Panc1 (cell line): ENCODE measurements around the gene SLC2A4RG. TPM values are rescaled to one million over a fixed set of nuclear protein-coding genes. Genes with fewer than 3 reads are reported as not detected.
"Not testable (repeated sequence)": the region's sequence is repeated elsewhere in the genome, so short reads cannot be mapped to it uniquely, and the experiment has no call there.

ENCODE experiments used
- ATAC-seq: fragments of 200-7000 bp; cut with Tn5 transposase; 2 replicates; pipeline ENCODE4 v1.9.1; 2020; ENCODE audit warnings: mild to moderate bottlenecking, moderate library complexity
- BruUV-seq: library from RNA; stranded (reverse); fragments of 400-500 nt; replicated peaks from 2 replicates; lab custom pipeline; 2021; lab: Mats Ljungman, UMichigan
- CTCF ChIA-PET: fragments of 300-600 bp; sonication (Branson Sonifier 250); formaldehyde crosslinking; loops from one replicate; lab custom pipeline; 2022; ENCODE audit warnings: antibody characterized with exemption; lab: Charles Lee
- POLR2A ChIA-PET: fragments of 300-600 bp; sonication (Branson Sonifier 250); formaldehyde crosslinking; loops from one replicate; lab custom pipeline; 2022; ENCODE audit warnings: antibody characterized with exemption; lab: Charles Lee
- DNase-seq: peaks from one replicate; pipeline ENCODE4 v3.0.0-alpha.2; 2010; ENCODE audit warnings: low read depth, low spot score
- H3K27ac ChIP-seq: 2 replicates; pipeline ENCODE4 v1.5.1; 2011; ENCODE audit warnings: mild to moderate bottlenecking, low read length, inconsistent platforms
- H3K27me3 ChIP-seq: fragments of 200-500 bp; sonication (Bioruptor generic); 2 replicates; pipeline ENCODE4 v1.6.0; 2014; ENCODE audit warnings: low read length, inconsistent platforms; ENCODE audit not compliant: control insufficient read depth, insufficient read depth
- H3K36me3 ChIP-seq: fragments of 200-500 bp; sonication (Bioruptor generic); 2 replicates; pipeline ENCODE4 v1.5.1; 2014; ENCODE audit warnings: inconsistent platforms, mild to moderate bottlenecking, low read length, moderate library complexity; ENCODE audit not compliant: control insufficient read depth, insufficient read depth
- H3K4me1 ChIP-seq: 2 replicates; pipeline ENCODE4 v1.5.1; 2011; ENCODE audit warnings: inconsistent platforms, mild to moderate bottlenecking, low read length, moderate library complexity; ENCODE audit not compliant: control insufficient read depth, insufficient read depth
- H3K4me3 ChIP-seq, 2 experiments: 2 replicates each; pipeline ENCODE4 v1.5.1; 2011 to 2012; ENCODE audit warnings: low read depth in 2 of 2, low read length in 2 of 2, mild to moderate bottlenecking in 2 of 2, inconsistent platforms in 1 of 2, moderate library complexity in 1 of 2
- H3K9me3 ChIP-seq: fragments of 200-500 bp; sonication (Bioruptor generic); 2 replicates; pipeline ENCODE4 v1.5.1; 2014; ENCODE audit warnings: low read depth, mild to moderate bottlenecking, inconsistent platforms, low read length, moderate library complexity; ENCODE audit not compliant: control insufficient read depth, insufficient read depth
- CTCF ChIP-seq: fragments of 450-650 bp; IDR thresholded peaks from 2 replicates; pipeline ENCODE4 v1.5.1; 2017; ENCODE audit warnings: mild to moderate bottlenecking
- POLR2AphosphoS5 ChIP-seq: IDR thresholded peaks from 2 replicates; pipeline ENCODE4 v1.6.1; 2012; ENCODE audit warnings: mild to moderate bottlenecking, low read depth, low read length, moderate library complexity
- REST ChIP-seq, 2 experiments: IDR thresholded peaks; 2 replicates each; pipeline ENCODE4 v1.6.1; 2011 to 2012; ENCODE audit warnings: low read depth in 2 of 2, control low read depth in 1 of 2, low read length in 1 of 2, mild to moderate bottlenecking in 1 of 2, moderate library complexity in 1 of 2; ENCODE audit not compliant: insufficient read depth in 1 of 2
- SIN3A ChIP-seq: IDR thresholded peaks from 2 replicates; pipeline ENCODE4 v1.6.1; 2012; ENCODE audit warnings: low read depth, mild to moderate bottlenecking, low read length, moderate library complexity, borderline replicate concordance; ENCODE audit not compliant: insufficient read depth
- TCF7L2 ChIP-seq: IDR thresholded peaks from 2 replicates; pipeline ENCODE4 v1.6.1; 2011; ENCODE audit warnings: mild to moderate bottlenecking, low read depth, low read length, inconsistent platforms
- in situ Hi-C: cut with HindIII; loops from 2 replicates; pipeline ENCODE4 v1.10.0; 2016; ENCODE audit warnings: low sequenced_read_pairs, low pct_unique_long_range_greater_than_20kb
- intact Hi-C: fragments of 100-400 bp; cut with micrococcal nuclease; formaldehyde crosslinking; loops from one replicate; pipeline ENCODE4 v1.10.0; 2022; ENCODE audit not compliant: unreplicated experiment
- total RNA-seq: library from RNA; stranded (reverse); gene quantifications from one replicate; pipeline ENCODE4 v1.2.1, GENCODE V29; 2021; ENCODE audit not compliant: unreplicated experiment

Gene SLC2A4RG
- total RNA-seq, 1 experiment from 2014 or later = 166 TPM

DNA sequence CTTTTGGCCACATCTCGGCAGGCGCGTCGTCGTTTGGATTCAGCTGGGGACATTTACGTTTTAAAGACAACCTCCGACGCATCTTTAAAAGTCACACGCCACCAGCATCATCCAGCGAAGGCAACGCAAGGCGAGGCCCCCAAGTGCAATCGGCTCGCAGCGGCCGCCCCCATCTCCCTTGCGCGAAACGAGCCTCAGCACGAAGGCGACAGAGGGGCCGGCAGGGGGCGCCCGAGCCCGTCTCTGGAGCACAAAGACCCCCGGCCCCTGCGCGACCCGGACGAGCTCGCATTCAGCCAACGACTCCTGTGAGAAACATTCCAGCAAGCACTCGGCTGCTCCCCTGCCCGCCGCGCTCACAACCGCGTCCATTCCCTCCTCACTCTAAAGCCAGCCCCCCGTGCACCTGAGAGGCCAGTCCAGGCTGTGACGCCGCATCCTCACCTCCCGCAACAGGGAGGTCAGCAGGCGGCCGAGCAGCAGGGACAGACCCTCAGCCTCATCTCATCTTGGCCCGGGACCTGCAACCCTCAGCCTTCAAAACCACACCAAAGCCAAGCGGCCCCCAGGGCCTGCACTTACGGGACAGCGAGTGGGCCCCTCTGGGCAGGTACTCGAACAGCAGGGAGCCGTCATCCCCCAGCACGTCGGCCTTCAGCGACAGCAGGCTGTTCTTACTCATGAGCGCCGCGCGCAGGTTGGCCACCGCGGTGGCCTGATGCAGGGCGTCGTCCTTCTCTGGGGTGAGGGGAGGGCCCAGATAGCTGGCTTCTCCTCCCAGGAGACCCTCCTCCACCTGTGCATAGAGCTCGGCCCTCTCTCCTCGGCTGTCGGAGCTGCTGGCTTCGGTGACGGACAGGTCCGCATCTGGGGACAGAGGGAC, 35.8 kb downstream of the SLC2A4RG start:
- in situ Hi-C loops (no loop called here), intact Hi-C loops (no loop called here)
- BruUV-seq = no TSS peak
- Histone ChIP-seq H3K4me1 (peaks cover 5% of the 10 kb centered on the region), H3K36me3 (no peaks in the 10 kb centered on the region), H3K27me3 (no peaks in the 10 kb centered on the region), H3K4me3 (no peak overlapping the region), H3K27ac (no peak overlapping the region), H3K9me3 (no peaks in the 10 kb centered on the region)
- ATAC-seq (no peak), DNase-seq (no peak)
- TF ChIP-seq TCF7L2 (no peak), CTCF (peak; percentile 86; the same call in 1 of the 2 replicates), POLR2AphosphoS5 (no peak)
- ChIA-PET POLR2A (interaction anchor here (0.6 kb wide), 2 partner anchors 22 to 52 kb away, joined by 3 read pairs; no protein-coding TSS in a partner anchor), CTCF (interaction anchor here (0.5 kb wide), 1 partner anchor 16 kb away, joined by 5 read pairs; no protein-coding TSS in a partner anchor)

DNA sequence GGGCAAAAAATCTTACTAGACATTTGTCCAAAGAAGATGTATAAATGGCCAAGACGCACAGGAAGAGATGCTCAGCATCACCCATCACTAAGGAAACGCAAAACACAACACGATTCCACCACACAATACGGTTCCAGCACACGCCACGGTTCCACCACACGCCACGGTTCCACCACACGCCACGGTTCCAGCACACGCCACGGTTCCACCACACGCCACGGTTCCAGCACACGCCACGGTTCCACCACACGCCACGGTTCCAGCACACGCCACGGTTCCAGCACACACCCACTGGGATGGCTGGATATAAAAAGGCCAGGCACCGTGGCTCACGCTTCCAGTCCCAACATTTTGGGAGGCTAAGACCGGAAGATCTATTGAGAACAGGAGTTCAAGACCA, 37.3 kb downstream of the SLC2A4RG start:
- ATAC-seq, H3K36me3 ChIP-seq, intact Hi-C loops, H3K27ac ChIP-seq, H3K27me3 ChIP-seq, H3K4me1 ChIP-seq, H3K4me3 ChIP-seq, in situ Hi-C loops, BruUV-seq, POLR2A ChIA-PET, H3K9me3 ChIP-seq, CTCF ChIA-PET, DNase-seq: not testable (repeated sequence)

DNA sequence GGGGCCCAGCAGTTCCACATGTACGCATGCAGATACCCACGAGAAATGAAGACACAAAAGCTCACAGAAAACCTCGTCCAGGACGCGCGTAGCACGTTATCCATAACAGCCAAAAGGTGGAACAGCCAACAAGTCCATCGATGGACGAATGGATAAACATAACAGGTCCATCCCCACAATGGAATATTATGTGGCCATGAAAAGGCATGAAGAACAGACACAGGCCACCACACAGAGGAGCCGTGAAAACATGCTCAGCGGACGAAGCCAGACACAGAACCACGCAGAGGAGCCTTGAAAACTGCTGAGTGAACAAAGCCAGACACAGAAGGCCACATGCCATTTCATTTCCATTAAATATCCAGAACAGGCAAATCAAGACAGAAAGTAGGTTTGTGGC, 38.0 kb downstream of the SLC2A4RG start:
- ChIA-PET CTCF (no interaction called here), POLR2A (interaction anchor here (0.6 kb wide), 1 partner anchor 94 kb away, joined by 5 read pairs; no protein-coding TSS in a partner anchor)
- in situ Hi-C loops (no loop called here), intact Hi-C loops (no loop called here)
- no peaks in the 10 kb centered on the region for H3K36me3 ChIP-seq
- H3K27ac ChIP-seq = no peak overlapping the region
- H3K4me1 ChIP-seq = peaks cover 5% of the 10 kb centered on the region
- no peak for DNase-seq
- no peaks in the 10 kb centered on the region for H3K9me3 ChIP-seq
- no peaks in the 10 kb centered on the region for H3K27me3 ChIP-seq
- no peak overlapping the region for H3K4me3 ChIP-seq
- BruUV-seq = no TSS peak
- no peak for ATAC-seq
- no peak for TF ChIP-seq TCF7L2
- TF ChIP-seq CTCF = no peak
- TF ChIP-seq SIN3A = no peak
- TF ChIP-seq POLR2AphosphoS5 = no peak
- no peak for TF ChIP-seq REST (IDR thresholded peaks at IDR 0.05; ENCODE audit: insufficient read depth in 1 of 2, low read depth in 2 of 2, low read length in 1 of 2)
